Vagina (tissue), 2 donors: ENCODE data around the gene ARG2.

Experiments
- POLR2A ChIP-seq, 2 donors: fragments of 450-650 bp; IDR thresholded peaks; one replicate each; pipeline ENCODE4 v1.6.1; 2017; ENCODE audit warnings: antibody characterized with exemption in 2 of 2, mild to moderate bottlenecking in 2 of 2, moderate library complexity in 2 of 2
- POLR2AphosphoS5 ChIP-seq, 2 donors: sonication (generic); formaldehyde crosslinking; IDR thresholded peaks; one replicate each; pipeline ENCODE4 v1.9.0; 2017; ENCODE audit warnings: antibody characterized with exemption in 2 of 2, mild to moderate bottlenecking in 2 of 2, low read depth in 1 of 2; ENCODE audit not compliant: insufficient read depth in 1 of 2
- TF ChIP-seq, protein P1 (sequence below), 3 experiments: fragments of 450-650 bp in 2 of 3; fragments of 200-600 bp in 1 of 3; sonication (generic) in 1 of 3; IDR thresholded peaks; one replicate each; pipeline ENCODE4 v1.5.1; 2017 to 2019; ENCODE audit warnings: antibody characterized with exemption in 3 of 3, mild to moderate bottlenecking in 2 of 3, moderate library complexity in 2 of 3

- TF ChIP-seq, protein P1, sequence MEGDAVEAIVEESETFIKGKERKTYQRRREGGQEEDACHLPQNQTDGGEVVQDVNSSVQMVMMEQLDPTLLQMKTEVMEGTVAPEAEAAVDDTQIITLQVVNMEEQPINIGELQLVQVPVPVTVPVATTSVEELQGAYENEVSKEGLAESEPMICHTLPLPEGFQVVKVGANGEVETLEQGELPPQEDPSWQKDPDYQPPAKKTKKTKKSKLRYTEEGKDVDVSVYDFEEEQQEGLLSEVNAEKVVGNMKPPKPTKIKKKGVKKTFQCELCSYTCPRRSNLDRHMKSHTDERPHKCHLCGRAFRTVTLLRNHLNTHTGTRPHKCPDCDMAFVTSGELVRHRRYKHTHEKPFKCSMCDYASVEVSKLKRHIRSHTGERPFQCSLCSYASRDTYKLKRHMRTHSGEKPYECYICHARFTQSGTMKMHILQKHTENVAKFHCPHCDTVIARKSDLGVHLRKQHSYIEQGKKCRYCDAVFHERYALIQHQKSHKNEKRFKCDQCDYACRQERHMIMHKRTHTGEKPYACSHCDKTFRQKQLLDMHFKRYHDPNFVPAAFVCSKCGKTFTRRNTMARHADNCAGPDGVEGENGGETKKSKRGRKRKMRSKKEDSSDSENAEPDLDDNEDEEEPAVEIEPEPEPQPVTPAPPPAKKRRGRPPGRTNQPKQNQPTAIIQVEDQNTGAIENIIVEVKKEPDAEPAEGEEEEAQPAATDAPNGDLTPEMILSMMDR (IDR thresholded peaks at IDR 0.05) = no peak
- TF ChIP-seq POLR2A (IDR thresholded peaks at IDR 0.05) (no peak), POLR2AphosphoS5 (IDR thresholded peaks at IDR 0.05; ENCODE audit: insufficient read depth in 1 of 2, low read depth in 1 of 2) (no peak)
These were observed 581 bp downstream of the ARG2 start for GRCh38 chr14:67620217-67620785.
